GM12878 (cell line): ENCODE measurements around the gene GFOD2. TPM values are rescaled to one million over a fixed set of nuclear protein-coding genes. Genes with fewer than 3 reads are reported as not detected.

Source experiments
- ATAC-seq: fragments of 200-7000 bp; cut with Tn5 transposase; 3 replicates; pipeline ENCODE4 v1.9.1; 2020; ENCODE audit warnings: mild to moderate bottlenecking, moderate library complexity
- BruUV-seq: library from RNA; stranded (reverse); fragments of 400-500 nt; replicated peaks from 2 replicates; lab custom pipeline; 2021; lab: Mats Ljungman, UMichigan
- CTCF ChIA-PET: fragments of 300-600 bp; sonication (Branson Sonifier 250); formaldehyde crosslinking; extraction: SDS; loops from one replicate; lab custom pipeline; 2021; ENCODE audit warnings: inconsistent platforms; lab: Yijun Ruan, JAX
- POLR2A ChIA-PET: fragments of 350-600 bp; formaldehyde crosslinking; extraction: SDS; loops from one replicate; lab custom pipeline; 2021; ENCODE audit warnings: inconsistent platforms; lab: Charles Lee
- RAD21 ChIA-PET: fragments of 300-600 bp; sonication (Branson Sonifier 250); formaldehyde crosslinking; loops from one replicate; lab custom pipeline; 2023; ENCODE audit warnings: antibody characterized with exemption; ENCODE audit not compliant: unreplicated experiment; lab: Charles Lee
- SMC1A ChIA-PET: fragments of 300-600 bp; sonication (Branson Sonifier 250); formaldehyde crosslinking; loops from one replicate; lab custom pipeline; 2023; ENCODE audit not compliant: unreplicated experiment, uncharacterized antibody; lab: Charles Lee
- DNase-seq: peaks from one replicate; pipeline ENCODE4 v3.0.0-alpha.2; 2011; ENCODE audit warnings: low read depth, low spot score
- FAIRE-seq: peaks from 3 replicates; lab custom pipeline; 2011; peaks lifted over from hg19 to GRCh38; lab: Jason Lieb, UNC
- H2AFZ ChIP-seq: 2 replicates; pipeline ENCODE4 v1.6.0; 2011; ENCODE audit warnings: low read depth, low read length, control low read depth; ENCODE audit not compliant: control insufficient read depth
- H3K27ac ChIP-seq: 2 replicates; pipeline ENCODE4 v1.5.1; 2011; ENCODE audit warnings: control low read depth; ENCODE audit not compliant: control insufficient read depth, insufficient read depth
- H3K27me3 ChIP-seq, 2 experiments: replicated peaks in 1 of 2; 2 replicates each; pipeline versions ENCODE4 v1.6.0 to v1.6.1; 2011; ENCODE audit warnings: low read length in 1 of 2; ENCODE audit not compliant: control insufficient read depth in 2 of 2, insufficient read depth in 2 of 2
- H3K36me3 ChIP-seq, 2 experiments: 2 replicates each; pipeline ENCODE4 v1.5.1; 2011; ENCODE audit warnings: low read length in 1 of 2; ENCODE audit not compliant: control insufficient read depth in 2 of 2, insufficient read depth in 2 of 2
- H3K4me1 ChIP-seq: 2 replicates; pipeline ENCODE4 v1.6.1; 2011; ENCODE audit warnings: mild to moderate bottlenecking, low read length, moderate library complexity, mixed read lengths; ENCODE audit not compliant: control insufficient read depth, insufficient read depth
- H3K4me2 ChIP-seq: 2 replicates; pipeline ENCODE4 v1.6.0; 2011; ENCODE audit warnings: control low read depth; ENCODE audit not compliant: control insufficient read depth, insufficient read depth
- H3K4me3 ChIP-seq: fragments of 200-600 bp; sonication (generic); 2 replicates; pipeline ENCODE4 v1.5.1; 2016
- H3K79me2 ChIP-seq: 2 replicates; pipeline ENCODE4 v1.6.0; 2011; ENCODE audit warnings: low read length; ENCODE audit not compliant: control insufficient read depth, insufficient read depth
- H3K9ac ChIP-seq: 2 replicates; pipeline ENCODE4 v1.8.0; 2011; ENCODE audit warnings: low read length, control low read depth, mixed read lengths; ENCODE audit not compliant: control insufficient read depth, insufficient read depth
- H3K9me3 ChIP-seq: replicated peaks from 3 replicates; pipeline ENCODE4 v1.5.1; 2011; ENCODE audit warnings: mild to moderate bottlenecking, low read length; ENCODE audit not compliant: control insufficient read depth, insufficient read depth
- H4K20me1 ChIP-seq: 2 replicates; pipeline ENCODE4 v1.6.0; 2011; ENCODE audit not compliant: control insufficient read depth, insufficient read depth
- BCL11A ChIP-seq: IDR thresholded peaks from 2 replicates; pipeline ENCODE4 v1.6.1; 2011; ENCODE audit warnings: low read depth, low read length
- CEBPB ChIP-seq, 2 experiments: fragments of 150-350 bp in 1 of 2; IDR thresholded peaks; 2 replicates each; pipeline ENCODE4 v1.6.1; 2012 to 2014; ENCODE audit warnings: low read depth in 2 of 2, low read length in 2 of 2, borderline replicate concordance in 1 of 2, inconsistent platforms in 1 of 2
- CHD4 ChIP-seq: fragments of 200-600 bp; sonication (generic); IDR thresholded peaks from 2 replicates; pipeline ENCODE4 v1.6.1; 2016; ENCODE audit warnings: mild to moderate bottlenecking
- GATAD2B ChIP-seq: fragments of 450-650 bp; conservative IDR thresholded peaks from 2 replicates; pipeline ENCODE4 v1.6.1; 2017; ENCODE audit warnings: low read depth, mild to moderate bottlenecking, moderate library complexity
- JUNB ChIP-seq: IDR thresholded peaks from 2 replicates; pipeline ENCODE4 v1.6.1; 2016; ENCODE audit warnings: antibody characterized with exemption, mild to moderate bottlenecking
- PBX3 ChIP-seq: IDR thresholded peaks from 2 replicates; pipeline ENCODE4 v1.6.1; 2011; ENCODE audit warnings: mild to moderate bottlenecking, low read depth, low read length, moderate library complexity; ENCODE audit not compliant: insufficient replicate concordance
- RELA ChIP-seq: fragments of 450-650 bp; IDR thresholded peaks from 2 replicates; pipeline ENCODE4 v1.8.0; 2014; ENCODE audit warnings: borderline replicate concordance; ENCODE audit not compliant: partially characterized antibody
- TCF12 ChIP-seq: IDR thresholded peaks from 2 replicates; pipeline ENCODE4 v1.6.1; 2011; ENCODE audit warnings: low read depth, mild to moderate bottlenecking, low read length
- ZNF207 ChIP-seq: fragments of 450-650 bp; IDR thresholded peaks from 2 replicates; pipeline ENCODE4 v1.6.1; 2014; ENCODE audit warnings: antibody characterized with exemption, mild to moderate bottlenecking, borderline replicate concordance
- ZNF687 ChIP-seq: fragments of 450-650 bp; IDR thresholded peaks from 2 replicates; pipeline ENCODE4 v1.6.1; 2017; ENCODE audit warnings: mild to moderate bottlenecking, moderate library complexity
- WGBS: methylation state at CpG from one replicate; pipeline ENCODE4 v1.1.6; 2016; ENCODE audit warnings: low lambda C conversion rate; ENCODE audit not compliant: insufficient replicate concordance, insufficient coverage; ENCODE audit errors: missing lambda C conversion rate; 5-methylcytosine and 5-hydroxymethylcytosine counted together
- in situ Hi-C: fragments of 300-500 bp; cut with MboI; formaldehyde crosslinking; loops from 9 replicates; pipeline ENCODE4 v1.14.3; 2018; ENCODE audit warnings: mixed read lengths
- intact Hi-C: fragments of 100-400 bp; cut with micrococcal nuclease; formaldehyde crosslinking; loops from one replicate; pipeline ENCODE4 v1.14.2; 2022; ENCODE audit not compliant: unreplicated experiment
- polyA plus RNA-seq, 11 experiments: library from polyadenylated mRNA; depleted of rRNA in 4 of 11; unstranded in 6 of 11; stranded (reverse) in 5 of 11; fragments of >200 nt; fragmentation: Nextera tagmentation in 4 of 11; fragmentation: Illumina TruSeq in 1 of 11; extraction: Ambion mirVana in 4 of 11; extraction: Trizol in 1 of 11; gene quantifications; 1 replicate in 1 of 11; 2 replicates in 10 of 11; pipeline versions ENCODE4 v1.2.1 to v1.2.3, GENCODE V29; 2011 to 2016; ENCODE audit warnings: inconsistent platforms in 2 of 11, missing spikeins in 2 of 11, low read depth in 1 of 11
- total RNA-seq, 4 experiments: library from RNA; depleted of rRNA in 3 of 4; stranded (reverse); fragments of >200 nt in 3 of 4; fragmentation: Illumina TruSeq in 1 of 4; extraction: Trizol in 1 of 4; gene quantifications; 2 replicates each; pipeline versions ENCODE4 v1.2.1 to v1.2.3, GENCODE V29; 2013 to 2021
- TF ChIP-seq, protein P1 (sequence below): fragments of 450-650 bp; conservative IDR thresholded peaks from 2 replicates; pipeline ENCODE4 v1.6.1; 2017; ENCODE audit warnings: mild to moderate bottlenecking, moderate library complexity
- TF ChIP-seq, protein P2 (sequence below): fragments of 450-650 bp; IDR thresholded peaks from 2 replicates; pipeline ENCODE4 v1.6.1; 2017; ENCODE audit warnings: mild to moderate bottlenecking

GFOD2 gene
- total and polyA plus RNA-seq, 10 of the 15 experiments (the other 5 are each of a cell fraction or from before 2014, with no cell fraction given), result 2.0 to 15.9 (median 12.0) TPM

DNA sequence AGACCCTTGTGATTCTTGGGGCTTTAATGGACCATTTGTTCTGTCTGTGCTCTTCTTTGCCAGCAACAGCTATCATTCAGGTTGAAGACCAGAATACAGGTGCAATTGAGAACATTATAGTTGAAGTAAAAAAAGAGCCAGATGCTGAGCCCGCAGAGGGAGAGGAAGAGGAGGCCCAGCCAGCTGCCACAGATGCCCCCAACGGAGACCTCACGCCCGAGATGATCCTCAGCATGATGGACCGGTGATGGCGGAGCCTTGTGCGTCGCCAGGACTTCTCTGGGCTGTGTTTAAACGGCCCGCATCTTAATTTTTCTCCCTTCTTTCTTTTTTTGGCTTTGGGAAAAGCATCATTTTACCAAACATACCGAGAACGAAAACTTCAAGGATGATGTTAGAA lies 81.5 kb downstream of the GFOD2 start (continued):
- TF ChIP-seq ZNF687, result no peak
- TF ChIP-seq BCL11A, result no peak
- no peak for TF ChIP-seq RELA
- no peak for TF ChIP-seq ZNF207
- no peak for TF ChIP-seq GATAD2B
- TF ChIP-seq CHD4, result no peak

GRCh38 chr16:67636713-67637112 lies 82.4 kb downstream of the GFOD2 start:
- Histone ChIP-seq H2AFZ (no peak overlapping the region), H3K79me2 (no peaks in the 10 kb centered on the region), H3K4me1 (no peaks in the 10 kb centered on the region), H3K9ac (no peak overlapping the region), H3K4me2 (no peak overlapping the region), H3K4me3 (no peak overlapping the region), H3K36me3 (peaks cover 17 to 24% of the 10 kb centered on the region in 2 experiments), H3K27ac (no peak overlapping the region), H3K27me3 (no peaks in the 10 kb centered on the region), H4K20me1 (no peaks in the 10 kb centered on the region), H3K9me3 (no peaks in the 10 kb centered on the region)
- DNase-seq (no peak), FAIRE-seq (no peak), ATAC-seq (no peak)
- ChIA-PET RAD21 (no interaction called here), SMC1A (no interaction called here), CTCF (no interaction called here), POLR2A (no interaction called here)
- 100% methylated on average over 8 of the region's 8 CpGs for WGBS
- no TSS peak for BruUV-seq
- intact Hi-C loops (no loop called here), in situ Hi-C loops (no loop called here)
- no peak for TF ChIP-seq RELA
- TF ChIP-seq JUNB, result no peak
- no peak for TF ChIP-seq TCF12
- TF ChIP-seq, protein P1, sequence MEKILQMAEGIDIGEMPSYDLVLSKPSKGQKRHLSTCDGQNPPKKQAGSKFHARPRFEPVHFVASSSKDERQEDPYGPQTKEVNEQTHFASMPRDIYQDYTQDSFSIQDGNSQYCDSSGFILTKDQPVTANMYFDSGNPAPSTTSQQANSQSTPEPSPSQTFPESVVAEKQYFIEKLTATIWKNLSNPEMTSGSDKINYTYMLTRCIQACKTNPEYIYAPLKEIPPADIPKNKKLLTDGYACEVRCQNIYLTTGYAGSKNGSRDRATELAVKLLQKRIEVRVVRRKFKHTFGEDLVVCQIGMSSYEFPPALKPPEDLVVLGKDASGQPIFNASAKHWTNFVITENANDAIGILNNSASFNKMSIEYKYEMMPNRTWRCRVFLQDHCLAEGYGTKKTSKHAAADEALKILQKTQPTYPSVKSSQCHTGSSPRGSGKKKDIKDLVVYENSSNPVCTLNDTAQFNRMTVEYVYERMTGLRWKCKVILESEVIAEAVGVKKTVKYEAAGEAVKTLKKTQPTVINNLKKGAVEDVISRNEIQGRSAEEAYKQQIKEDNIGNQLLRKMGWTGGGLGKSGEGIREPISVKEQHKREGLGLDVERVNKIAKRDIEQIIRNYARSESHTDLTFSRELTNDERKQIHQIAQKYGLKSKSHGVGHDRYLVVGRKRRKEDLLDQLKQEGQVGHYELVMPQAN, result no peak
- no peak for TF ChIP-seq PBX3
- TF ChIP-seq, protein P2, sequence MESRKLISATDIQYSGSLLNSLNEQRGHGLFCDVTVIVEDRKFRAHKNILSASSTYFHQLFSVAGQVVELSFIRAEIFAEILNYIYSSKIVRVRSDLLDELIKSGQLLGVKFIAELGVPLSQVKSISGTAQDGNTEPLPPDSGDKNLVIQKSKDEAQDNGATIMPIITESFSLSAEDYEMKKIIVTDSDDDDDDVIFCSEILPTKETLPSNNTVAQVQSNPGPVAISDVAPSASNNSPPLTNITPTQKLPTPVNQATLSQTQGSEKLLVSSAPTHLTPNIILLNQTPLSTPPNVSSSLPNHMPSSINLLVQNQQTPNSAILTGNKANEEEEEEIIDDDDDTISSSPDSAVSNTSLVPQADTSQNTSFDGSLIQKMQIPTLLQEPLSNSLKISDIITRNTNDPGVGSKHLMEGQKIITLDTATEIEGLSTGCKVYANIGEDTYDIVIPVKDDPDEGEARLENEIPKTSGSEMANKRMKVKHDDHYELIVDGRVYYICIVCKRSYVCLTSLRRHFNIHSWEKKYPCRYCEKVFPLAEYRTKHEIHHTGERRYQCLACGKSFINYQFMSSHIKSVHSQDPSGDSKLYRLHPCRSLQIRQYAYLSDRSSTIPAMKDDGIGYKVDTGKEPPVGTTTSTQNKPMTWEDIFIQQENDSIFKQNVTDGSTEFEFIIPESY, result no peak
- TF ChIP-seq BCL11A, result no peak
- TF ChIP-seq CEBPB (IDR thresholded peaks at IDR 0.05; ENCODE audit: borderline replicate concordance in 1 of 2, low read depth in 2 of 2, low read length in 2 of 2), result no peak
